ENCODE data around the gene OTOP2.

The OTOP2 gene

DNA sequence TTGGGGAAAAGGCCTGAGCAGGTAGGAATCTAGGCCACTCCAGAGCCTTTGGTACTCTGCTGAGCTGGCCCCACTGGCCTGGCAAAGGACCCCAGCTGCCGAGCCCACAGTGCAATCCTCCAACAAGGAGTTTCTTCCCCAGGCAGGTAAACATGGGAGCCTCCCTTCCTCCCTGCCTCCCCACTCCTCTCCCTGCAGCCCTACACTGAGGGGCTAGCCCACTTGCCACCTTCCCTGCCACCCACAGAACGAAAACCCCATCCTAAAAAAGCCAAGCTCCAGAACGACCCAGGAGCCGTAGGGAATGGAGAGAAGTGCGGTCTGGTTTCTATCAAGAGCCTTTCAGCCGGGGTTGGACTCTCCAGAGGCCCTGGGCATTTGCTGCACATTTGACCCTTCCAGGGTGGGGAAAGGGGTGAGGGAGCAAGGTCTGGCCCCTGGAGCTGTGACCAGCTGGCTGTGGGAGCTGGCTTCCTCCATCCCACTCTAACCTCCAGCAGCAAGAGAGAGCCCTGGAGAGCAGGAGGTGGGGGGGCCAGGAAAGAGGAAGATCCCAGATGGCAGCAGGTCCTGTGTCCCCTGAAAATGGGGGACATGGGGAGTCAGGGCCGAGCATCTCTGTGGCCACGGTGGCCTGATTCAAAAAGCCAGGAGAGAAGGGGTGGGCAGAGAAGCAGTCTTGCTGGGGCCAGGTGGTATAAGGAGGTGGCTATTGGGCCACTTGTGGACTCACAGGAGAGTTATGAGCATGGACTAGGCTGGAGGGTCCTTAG lies 47.2 kb downstream of the OTOP2 start:
- DNase-seq (ENCODE audit: low spot score): no peak

DNA sequence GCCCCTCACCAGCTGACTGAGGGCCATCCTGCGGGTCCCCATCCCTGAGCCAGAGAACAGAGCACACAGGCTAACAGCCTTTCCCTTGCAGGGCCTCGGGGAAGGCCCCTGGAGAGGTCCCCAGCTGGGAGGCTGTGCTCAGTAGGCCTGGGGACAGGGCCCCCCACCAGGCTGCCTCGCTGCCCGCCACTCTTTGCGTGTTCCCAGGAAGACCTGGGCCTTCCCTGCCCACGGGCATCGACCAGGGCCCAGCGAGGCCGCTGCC lies 47.7 kb downstream of the OTOP2 start:
- no peak for DNase-seq (ENCODE audit: low spot score)

DNA sequence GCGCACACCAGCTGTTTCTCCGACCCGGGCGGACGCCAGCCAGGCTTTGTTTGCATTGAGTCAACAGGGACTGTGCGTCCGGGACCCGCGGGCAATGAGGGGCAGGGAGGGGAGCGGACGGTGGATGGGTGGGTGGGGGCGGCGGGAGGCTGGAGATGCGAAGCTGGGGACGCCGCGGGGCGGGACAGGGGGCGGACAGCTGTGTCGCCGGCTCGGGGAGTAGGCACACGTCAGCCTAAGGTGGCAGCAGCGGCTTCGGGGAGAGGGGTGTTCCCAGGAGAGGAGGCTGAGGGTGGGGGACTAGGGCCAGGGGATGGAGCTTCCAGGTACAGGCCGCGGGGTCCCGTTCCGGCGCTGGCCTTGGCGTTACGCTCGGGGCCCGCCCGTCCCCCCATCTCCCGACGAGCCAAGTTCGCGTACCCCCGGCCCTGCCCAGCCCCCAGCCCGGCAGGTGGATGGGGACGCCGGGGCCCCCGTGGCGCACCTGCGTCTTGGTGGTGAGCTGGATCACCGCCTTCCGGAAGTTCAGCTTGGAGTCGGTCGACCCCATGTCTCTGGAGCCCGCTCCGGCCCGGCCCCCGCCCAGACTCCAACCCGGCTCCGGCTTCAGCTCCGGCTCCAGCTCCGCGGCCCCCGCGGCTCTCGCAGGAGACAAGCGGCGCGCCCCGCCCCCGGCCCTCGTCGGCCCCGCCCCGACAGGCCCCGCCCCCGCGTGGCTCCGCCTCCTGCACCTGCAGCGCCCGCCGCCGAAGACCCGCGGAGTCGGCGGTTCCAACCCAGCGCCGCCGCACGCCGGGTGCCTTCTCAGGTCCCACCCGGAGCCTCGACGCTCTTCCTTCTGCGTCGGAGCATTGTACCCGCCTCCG lies 48.3 kb downstream of the OTOP2 start, which contains the start of gene HID1:
TSS of gene HID1 (minus strand) at position 653 of the 866 bp plus-strand sequence. CDS start at position 550, 103 bp downstream.
- peak; percentile 53 for DNase-seq (ENCODE audit: low spot score)

DNA sequence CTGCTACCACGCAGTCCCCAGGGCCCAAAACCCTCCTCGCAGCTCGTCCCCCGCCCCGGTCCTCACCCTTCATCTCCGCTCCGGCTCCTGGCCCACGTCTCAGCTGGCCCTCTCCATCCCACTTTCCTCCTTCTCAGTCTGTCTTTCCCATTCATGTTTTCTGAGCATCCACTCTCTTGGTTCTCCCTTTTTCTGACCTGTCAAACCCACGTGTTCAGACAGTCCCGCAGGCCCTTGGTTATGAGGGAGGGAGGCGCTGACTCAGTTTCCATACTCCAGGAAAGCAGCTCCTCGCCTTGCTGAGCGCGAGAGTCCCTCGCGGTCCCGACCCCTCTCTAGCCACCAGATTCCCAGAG lies 48.9 kb downstream of the OTOP2 start:
- no peak for DNase-seq (ENCODE audit: low spot score)

DNA sequence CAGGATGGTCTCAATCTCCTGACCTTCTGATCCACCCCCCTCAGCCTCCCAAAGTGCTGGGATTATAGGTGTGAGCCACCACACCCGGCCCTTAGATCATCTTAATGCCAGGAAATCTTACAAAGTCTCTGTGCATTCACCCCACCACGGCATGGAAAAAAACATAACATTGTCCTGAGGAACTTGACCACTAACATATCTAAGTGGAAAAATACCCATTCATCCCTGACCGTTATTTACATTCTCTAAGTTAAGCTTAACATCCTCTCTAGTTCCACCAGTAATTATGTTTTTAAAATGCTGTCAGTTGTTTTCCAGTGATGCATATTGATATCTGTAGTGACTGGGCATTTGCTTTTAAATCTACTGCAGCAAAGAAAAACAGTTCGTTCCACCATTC lies 51.9 kb downstream of the OTOP2 start:
- no peak for DNase-seq (ENCODE audit: low spot score)

DNA sequence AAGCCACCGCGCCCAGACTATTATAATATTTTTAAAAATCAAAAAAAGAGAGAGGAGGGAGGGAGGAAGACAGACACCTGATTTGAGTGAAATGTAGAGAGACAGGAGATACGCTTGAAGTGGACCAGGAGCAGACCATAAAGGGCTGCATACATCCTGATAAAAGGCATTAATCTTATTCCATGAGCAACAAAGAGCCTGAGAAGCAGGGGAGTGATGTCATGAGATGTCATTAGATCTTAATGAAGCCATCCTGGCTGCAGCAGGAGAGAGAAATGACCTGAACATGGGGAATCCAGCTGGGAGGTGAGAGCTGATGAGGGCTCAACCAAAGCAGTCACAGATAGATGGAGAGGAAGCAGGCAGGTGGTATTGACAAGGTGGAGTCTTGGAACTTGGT lies 53.7 kb downstream of the OTOP2 start:
- DNase-seq (ENCODE audit: low spot score): no peak

DNA sequence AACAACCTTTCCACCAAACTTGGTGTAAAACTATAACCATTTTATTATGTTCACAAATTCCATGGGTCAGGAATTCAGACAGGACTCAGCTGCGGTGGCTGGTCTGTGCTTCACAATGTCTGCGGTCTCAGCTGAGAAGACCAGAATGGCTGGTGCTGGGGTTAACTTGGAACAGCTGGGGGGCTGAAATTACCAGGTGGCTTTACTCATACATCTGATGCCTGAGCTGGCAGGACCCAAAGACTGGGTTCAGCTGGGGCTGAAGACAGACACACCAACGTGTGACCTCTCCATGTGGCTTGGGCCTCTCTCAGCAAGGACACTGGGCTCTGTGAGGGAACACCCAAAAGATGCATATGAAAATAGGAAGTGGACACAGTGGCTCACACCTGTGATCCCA lies 54.2 kb downstream of the OTOP2 start:
- no peak for DNase-seq (ENCODE audit: low spot score)

DNA sequence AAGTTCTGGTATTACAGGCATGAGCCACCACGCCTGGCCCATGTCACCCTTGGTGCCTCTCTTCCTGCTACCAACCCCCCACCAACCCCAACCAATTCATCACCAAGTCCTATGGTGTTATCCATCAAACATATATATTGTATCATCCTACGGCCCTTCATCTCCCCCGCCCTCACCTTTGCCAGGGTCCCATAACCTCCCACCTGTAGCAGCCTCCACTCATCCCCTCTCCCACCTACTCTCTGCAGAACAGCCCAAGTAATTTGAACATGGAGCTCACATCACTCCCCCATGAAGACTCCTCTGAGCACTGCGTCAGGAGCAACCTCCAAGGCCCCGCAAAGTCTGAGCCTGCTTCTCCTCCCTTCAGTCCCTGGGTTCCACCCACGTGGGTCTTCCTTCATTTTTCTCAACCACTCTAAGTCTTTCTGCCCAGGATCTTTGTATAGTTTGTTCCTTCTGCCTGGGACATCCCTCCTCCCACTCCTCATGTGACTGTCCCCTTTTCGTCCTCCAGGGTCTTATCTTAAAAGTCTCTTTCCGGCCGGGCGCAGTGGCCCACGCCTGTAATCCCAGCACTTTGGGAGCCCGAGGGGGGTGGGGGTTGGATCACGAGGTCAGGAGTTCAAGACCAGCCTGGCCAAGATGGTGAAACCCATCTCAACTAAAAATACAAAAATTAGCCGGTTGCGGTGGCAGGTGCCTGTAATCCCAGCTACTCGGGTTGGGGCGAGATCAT lies 55.5 kb downstream of the OTOP2 start:
- DNase-seq (ENCODE audit: low spot score): no peak

DNA sequence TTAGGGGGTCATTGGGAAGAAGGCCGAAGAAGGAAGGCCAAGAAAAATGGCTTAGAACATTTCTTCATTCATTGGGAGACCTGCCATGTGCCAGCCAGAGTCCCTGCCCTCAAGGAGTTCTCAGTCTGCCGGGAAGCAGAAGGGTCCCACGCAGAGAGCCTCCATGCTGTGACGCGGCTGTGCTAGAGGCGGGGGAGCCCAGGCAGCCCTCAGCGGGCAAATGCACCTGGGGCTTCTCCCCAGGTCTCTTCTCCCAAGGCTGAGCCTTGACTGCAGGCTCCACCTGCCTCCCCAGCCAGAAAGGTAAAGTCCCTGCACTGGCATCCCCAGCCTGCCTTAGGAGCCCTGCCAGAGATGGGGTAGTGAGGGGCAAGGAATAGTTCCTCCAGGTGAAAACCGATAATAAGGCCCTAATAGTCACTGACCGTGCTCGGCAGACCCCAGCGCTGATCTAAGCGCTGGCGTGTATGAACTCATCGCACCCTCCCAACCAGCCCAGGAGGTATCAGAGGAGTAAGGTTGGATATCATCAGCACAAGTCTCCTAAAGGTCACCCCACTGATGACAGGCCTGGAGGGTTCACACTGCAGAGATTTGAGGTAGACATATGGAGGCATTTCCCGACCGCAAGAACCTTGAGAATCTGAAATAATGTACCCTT lies 57.4 kb downstream of the OTOP2 start:
- no peak for DNase-seq (ENCODE audit: low spot score)

DNA sequence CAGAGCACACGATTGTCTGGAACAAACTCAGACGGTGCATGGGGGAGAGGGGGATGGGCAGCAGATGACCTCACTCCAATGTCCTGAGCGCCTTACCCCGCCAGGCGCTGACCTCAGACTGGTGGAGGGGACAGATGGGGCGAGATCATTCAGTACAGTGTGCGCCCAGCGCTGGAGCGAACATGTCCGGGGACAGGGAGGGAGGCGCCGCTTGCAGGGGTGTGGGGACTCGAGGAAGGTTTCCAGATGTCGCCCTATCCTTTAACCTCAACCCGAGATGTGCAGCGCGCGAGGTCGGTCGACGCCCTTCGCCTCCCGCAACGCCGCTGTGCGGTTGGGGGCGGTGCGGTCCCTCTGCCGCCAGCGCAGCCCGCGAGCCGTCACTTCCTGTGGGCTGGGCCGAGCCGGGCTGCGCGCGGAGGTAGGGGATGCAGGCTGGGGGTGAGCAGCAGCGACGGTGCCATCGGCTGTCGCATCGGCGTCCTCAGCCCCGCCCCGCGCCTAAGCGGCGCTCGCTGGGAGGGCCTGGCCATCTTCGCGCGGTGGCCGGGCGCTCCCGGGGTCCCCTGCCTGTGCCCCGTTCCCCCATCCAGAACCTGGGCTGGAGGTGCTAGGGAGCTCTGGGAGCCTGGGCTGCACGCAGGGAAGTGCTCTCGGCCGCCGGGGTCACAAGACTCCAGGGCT lies 58.0 kb downstream of the OTOP2 start:
- DNase-seq (ENCODE audit: low spot score): peak; percentile 88

DNA sequence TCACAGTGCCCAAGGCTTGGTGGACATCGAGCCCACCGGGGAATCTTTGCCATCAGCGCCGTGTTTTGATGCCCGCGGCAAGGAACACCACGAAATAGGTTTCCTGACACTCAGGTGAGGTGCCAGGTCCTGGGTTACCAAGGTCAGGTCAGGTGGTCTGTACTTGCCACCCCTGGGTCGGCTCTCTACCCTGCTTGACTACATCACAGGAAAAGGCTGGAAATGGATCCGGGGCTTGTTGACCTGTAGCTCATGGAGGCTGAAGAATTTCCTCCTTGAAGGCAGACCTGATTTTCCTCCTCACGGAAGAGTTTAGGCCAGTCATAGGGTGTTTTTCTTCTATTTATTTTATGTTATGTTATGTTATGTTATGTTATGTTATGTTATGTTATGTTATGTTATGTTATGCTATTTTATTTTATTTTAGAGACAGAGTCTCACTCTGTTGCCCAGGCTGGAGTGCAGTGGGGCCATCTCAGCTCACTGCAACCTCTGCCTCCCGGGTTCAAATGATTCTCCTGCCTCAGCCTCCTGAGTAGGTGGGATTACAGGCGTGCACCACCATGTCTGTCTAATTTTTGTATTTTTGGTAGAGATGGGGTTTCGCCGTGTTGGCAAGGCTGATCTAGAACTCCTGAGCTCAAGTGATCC lies 58.7 kb downstream of the OTOP2 start:
- peak; percentile 63 for DNase-seq (ENCODE audit: low spot score)

Data from pons (tissue), 1 donor.